ENCODE results near the gene ZNF366. TPM values are rescaled to one million over a fixed set of nuclear protein-coding genes. Genes with fewer than 3 reads are reported as not detected.

The ZNF366 gene
- total RNA-seq, 1 experiment from 2014 or later: not detected

DNA sequence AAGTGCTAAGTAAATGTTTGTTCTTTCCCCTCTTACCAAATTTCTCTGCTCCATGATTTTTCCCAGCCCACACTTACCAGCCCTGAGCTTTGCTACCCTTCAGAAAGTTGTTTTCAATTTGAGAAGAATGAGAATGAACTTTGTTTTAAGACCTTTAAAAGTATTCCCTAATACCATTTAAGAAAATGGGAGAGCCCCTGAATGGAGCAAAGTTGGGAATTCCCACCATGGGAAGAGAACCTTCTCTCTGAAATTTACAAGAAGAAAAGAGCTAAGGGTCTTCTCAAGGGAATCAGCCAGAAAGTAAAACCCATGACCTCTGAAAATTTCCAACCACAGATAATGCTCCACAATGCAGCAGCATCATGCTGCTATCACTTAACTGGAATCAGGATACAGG lies 17.7 kb downstream of the ZNF366 start:
- TF ChIP-seq, protein P1, sequence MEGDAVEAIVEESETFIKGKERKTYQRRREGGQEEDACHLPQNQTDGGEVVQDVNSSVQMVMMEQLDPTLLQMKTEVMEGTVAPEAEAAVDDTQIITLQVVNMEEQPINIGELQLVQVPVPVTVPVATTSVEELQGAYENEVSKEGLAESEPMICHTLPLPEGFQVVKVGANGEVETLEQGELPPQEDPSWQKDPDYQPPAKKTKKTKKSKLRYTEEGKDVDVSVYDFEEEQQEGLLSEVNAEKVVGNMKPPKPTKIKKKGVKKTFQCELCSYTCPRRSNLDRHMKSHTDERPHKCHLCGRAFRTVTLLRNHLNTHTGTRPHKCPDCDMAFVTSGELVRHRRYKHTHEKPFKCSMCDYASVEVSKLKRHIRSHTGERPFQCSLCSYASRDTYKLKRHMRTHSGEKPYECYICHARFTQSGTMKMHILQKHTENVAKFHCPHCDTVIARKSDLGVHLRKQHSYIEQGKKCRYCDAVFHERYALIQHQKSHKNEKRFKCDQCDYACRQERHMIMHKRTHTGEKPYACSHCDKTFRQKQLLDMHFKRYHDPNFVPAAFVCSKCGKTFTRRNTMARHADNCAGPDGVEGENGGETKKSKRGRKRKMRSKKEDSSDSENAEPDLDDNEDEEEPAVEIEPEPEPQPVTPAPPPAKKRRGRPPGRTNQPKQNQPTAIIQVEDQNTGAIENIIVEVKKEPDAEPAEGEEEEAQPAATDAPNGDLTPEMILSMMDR (IDR thresholded peaks at IDR 0.05; ENCODE audit: insufficient read depth in 1 of 2, low read depth in 1 of 2, low read length in 1 of 2, severe bottlenecking in 1 of 2, unreplicated experiment in 1 of 2): no peak
- Mint-ChIP-seq H3K4me1 (ENCODE audit: low read depth, unreplicated experiment) (no peaks in the 10 kb centered on the region), H3K27ac (ENCODE audit: unreplicated experiment) (no peak overlapping the region), H3K9me3 (ENCODE audit: unreplicated experiment) (no peaks in the 10 kb centered on the region), H3K36me3 (ENCODE audit: insufficient read depth, unreplicated experiment) (no peaks in the 10 kb centered on the region), H3K27me3 (ENCODE audit: insufficient read depth, unreplicated experiment) (peaks cover 2% of the 10 kb centered on the region), H3K4me3 (ENCODE audit: unreplicated experiment) (no peak overlapping the region)
- ChIA-PET CTCF (no interaction called here), POLR2A (no interaction called here)
- DNase-seq: no peak
- H3K4me1 ChIP-seq: no peaks in the 10 kb centered on the region
- BruUV-seq (replicated peaks): no TSS peak
- H3K4me3 ChIP-seq (ENCODE audit: low read depth, low read length): no peak overlapping the region
- no peaks in the 10 kb centered on the region for H3K9me3 ChIP-seq
- no peaks in the 10 kb centered on the region for H3K27me3 ChIP-seq (replicated peaks; ENCODE audit: control insufficient read depth, insufficient read depth, low read length)
- intact Hi-C loops (cut with micrococcal nuclease; ENCODE audit: unreplicated experiment): no loop called here
- no peaks in the 10 kb centered on the region for H3K36me3 ChIP-seq (ENCODE audit: control insufficient read depth, insufficient read depth, low read length)

DNA sequence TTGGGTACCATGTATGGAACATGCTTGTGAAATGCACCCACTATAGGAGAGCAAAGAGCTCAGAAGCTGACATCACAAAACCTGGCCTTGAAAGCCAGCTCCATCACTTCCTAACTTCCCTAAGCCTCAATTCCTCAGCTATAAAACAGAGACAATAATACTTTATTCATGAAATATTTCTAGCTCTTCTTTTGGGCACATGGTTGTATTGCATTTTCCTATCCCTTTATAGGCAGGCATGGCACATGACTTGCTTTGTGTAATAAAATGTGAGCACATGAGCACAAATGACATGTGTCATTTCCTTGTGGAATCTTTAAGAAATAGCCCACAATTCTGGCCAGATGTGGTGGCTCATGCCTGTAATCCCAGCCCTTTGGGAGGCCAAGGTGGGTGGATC lies 18.5 kb downstream of the ZNF366 start:
- Mint-ChIP-seq H3K4me1 (ENCODE audit: low read depth, unreplicated experiment) (no peaks in the 10 kb centered on the region), H3K36me3 (ENCODE audit: insufficient read depth, unreplicated experiment) (no peaks in the 10 kb centered on the region), H3K4me3 (ENCODE audit: unreplicated experiment) (no peak overlapping the region), H3K9me3 (ENCODE audit: unreplicated experiment) (no peaks in the 10 kb centered on the region), H3K27ac (ENCODE audit: unreplicated experiment) (no peak overlapping the region), H3K27me3 (ENCODE audit: insufficient read depth, unreplicated experiment) (peaks cover 2% of the 10 kb centered on the region)
- Histone ChIP-seq H3K36me3 (ENCODE audit: control insufficient read depth, insufficient read depth, low read length) (no peaks in the 10 kb centered on the region), H3K27me3 (replicated peaks; ENCODE audit: control insufficient read depth, insufficient read depth, low read length) (no peaks in the 10 kb centered on the region), H3K4me1 (no peaks in the 10 kb centered on the region), H3K4me3 (ENCODE audit: low read depth, low read length) (no peak overlapping the region), H3K9me3 (no peaks in the 10 kb centered on the region)
- no TSS peak for BruUV-seq (replicated peaks)
- ChIA-PET POLR2A (no interaction called here), CTCF (no interaction called here)
- intact Hi-C loops (cut with micrococcal nuclease; ENCODE audit: unreplicated experiment): no loop called here
- TF ChIP-seq, protein P1 (IDR thresholded peaks at IDR 0.05; ENCODE audit: insufficient read depth in 1 of 2, low read depth in 1 of 2, low read length in 1 of 2, severe bottlenecking in 1 of 2, unreplicated experiment in 1 of 2): no peak
- DNase-seq: no peak

DNA sequence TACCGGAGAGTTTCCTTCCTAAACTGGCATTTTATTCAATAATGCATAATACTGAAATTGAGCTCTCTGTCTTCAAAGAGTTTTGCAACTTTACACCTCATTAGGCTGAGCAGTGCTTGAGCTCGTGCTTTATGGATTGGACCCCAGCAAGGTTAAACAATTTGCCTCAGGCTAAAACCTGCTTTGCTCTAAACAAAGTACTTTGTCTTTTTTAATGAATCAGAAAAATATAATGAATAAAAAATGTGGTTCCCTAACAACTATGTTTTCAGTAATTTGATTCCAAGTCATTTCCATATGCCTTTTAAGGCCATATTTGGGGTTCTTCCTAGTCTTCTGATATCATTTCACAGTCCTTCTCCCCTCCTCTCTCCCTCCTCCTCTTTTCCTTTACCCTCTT lies 20.0 kb downstream of the ZNF366 start:
- no peak overlapping the region for H3K4me3 ChIP-seq (ENCODE audit: low read depth, low read length)
- Mint-ChIP-seq H3K27ac (ENCODE audit: unreplicated experiment) (no peak overlapping the region), H3K9me3 (ENCODE audit: unreplicated experiment) (no peaks in the 10 kb centered on the region), H3K4me3 (ENCODE audit: unreplicated experiment) (no peak overlapping the region), H3K27me3 (ENCODE audit: insufficient read depth, unreplicated experiment) (peaks cover 2% of the 10 kb centered on the region), H3K36me3 (ENCODE audit: insufficient read depth, unreplicated experiment) (no peaks in the 10 kb centered on the region), H3K4me1 (ENCODE audit: low read depth, unreplicated experiment) (no peaks in the 10 kb centered on the region)
- no peaks in the 10 kb centered on the region for H3K9me3 ChIP-seq
- ChIA-PET CTCF (no interaction called here), POLR2A (no interaction called here)
- no peaks in the 10 kb centered on the region for H3K36me3 ChIP-seq (ENCODE audit: control insufficient read depth, insufficient read depth, low read length)
- no peaks in the 10 kb centered on the region for H3K27me3 ChIP-seq (replicated peaks; ENCODE audit: control insufficient read depth, insufficient read depth, low read length)
- no peaks in the 10 kb centered on the region for H3K4me1 ChIP-seq
- intact Hi-C loops (cut with micrococcal nuclease; ENCODE audit: unreplicated experiment): no loop called here
- no TSS peak for BruUV-seq (replicated peaks)
- TF ChIP-seq, protein P1 (IDR thresholded peaks at IDR 0.05; ENCODE audit: insufficient read depth in 1 of 2, low read depth in 1 of 2, low read length in 1 of 2, severe bottlenecking in 1 of 2, unreplicated experiment in 1 of 2): no peak
- DNase-seq: no peak

Measured in Caco-2 (cell line).